ENCODE data around the gene GRAMD1B. TPM values are rescaled to one million over a fixed set of nuclear protein-coding genes. Genes with fewer than 3 reads are reported as not detected.

Gene GRAMD1B
- total and polyA plus RNA-seq, 8 donors = 3.3 to 7.4 (median 4.8) TPM

DNA sequence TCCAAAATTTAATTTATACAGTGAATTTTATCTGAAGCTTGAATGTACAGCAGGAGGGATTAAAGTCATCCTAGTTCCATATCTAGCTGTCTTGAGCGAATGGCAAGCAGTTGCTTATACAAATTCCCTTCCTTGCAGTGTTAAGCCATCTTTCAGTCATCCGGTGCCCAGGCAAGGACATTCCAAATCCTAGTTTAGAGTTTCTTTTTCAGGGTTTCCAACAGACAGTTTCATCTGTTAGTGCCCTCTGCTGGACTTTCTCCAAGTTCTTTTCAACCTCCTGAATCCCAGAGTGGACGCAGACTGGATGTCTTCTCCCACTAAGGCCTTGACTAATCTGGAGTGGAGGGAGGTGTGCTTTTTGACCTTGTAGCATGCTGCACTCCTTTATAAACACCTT lies 45.4 kb downstream of the GRAMD1B start:
- Histone ChIP-seq H3K4me1 (peaks cover 0 to 39% of the 10 kb centered on the region in 2 donors), H3K27me3 (no peaks in the 10 kb centered on the region), H3K9me3 (no peaks in the 10 kb centered on the region), H3K36me3 (no peaks in the 10 kb centered on the region), H3K4me3 (no peak overlapping the region), H3K27ac (no peak overlapping the region)
- intact Hi-C loops (cut with DNase I) = loop anchor here in 1 of 2 donors (5.0 kb wide), 1 partner anchor 63 kb away; no protein-coding TSS in a partner anchor
- TF ChIP-seq, protein P1, sequence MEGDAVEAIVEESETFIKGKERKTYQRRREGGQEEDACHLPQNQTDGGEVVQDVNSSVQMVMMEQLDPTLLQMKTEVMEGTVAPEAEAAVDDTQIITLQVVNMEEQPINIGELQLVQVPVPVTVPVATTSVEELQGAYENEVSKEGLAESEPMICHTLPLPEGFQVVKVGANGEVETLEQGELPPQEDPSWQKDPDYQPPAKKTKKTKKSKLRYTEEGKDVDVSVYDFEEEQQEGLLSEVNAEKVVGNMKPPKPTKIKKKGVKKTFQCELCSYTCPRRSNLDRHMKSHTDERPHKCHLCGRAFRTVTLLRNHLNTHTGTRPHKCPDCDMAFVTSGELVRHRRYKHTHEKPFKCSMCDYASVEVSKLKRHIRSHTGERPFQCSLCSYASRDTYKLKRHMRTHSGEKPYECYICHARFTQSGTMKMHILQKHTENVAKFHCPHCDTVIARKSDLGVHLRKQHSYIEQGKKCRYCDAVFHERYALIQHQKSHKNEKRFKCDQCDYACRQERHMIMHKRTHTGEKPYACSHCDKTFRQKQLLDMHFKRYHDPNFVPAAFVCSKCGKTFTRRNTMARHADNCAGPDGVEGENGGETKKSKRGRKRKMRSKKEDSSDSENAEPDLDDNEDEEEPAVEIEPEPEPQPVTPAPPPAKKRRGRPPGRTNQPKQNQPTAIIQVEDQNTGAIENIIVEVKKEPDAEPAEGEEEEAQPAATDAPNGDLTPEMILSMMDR (IDR thresholded peaks at IDR 0.05) = no peak
- ATAC-seq = no peak
- no peak for DNase-seq

- Histone ChIP-seq H3K4me3 (no peak overlapping the region), H3K27me3 (no peaks in the 10 kb centered on the region), H3K36me3 (no peaks in the 10 kb centered on the region), H3K9me3 (no peaks in the 10 kb centered on the region), H3K27ac (no peak overlapping the region), H3K4me1 (peaks cover 0 to 41% of the 10 kb centered on the region in 2 donors)
- ATAC-seq (no peak), DNase-seq (no peak)
- intact Hi-C loops (cut with DNase I) = loop anchor here in 1 of 2 donors (5.0 kb wide), 1 partner anchor 65 kb away; no protein-coding TSS in a partner anchor
- TF ChIP-seq, protein P1 (IDR thresholded peaks at IDR 0.05) = no peak
These were observed 47.3 kb downstream of the GRAMD1B start for GRCh38 chr11:123477205-123477907.

- TF ChIP-seq, protein P1 (IDR thresholded peaks at IDR 0.05) = peak; percentile 47 to 53
- ATAC-seq = peak; percentile 88
These were observed 48.4 kb downstream of the GRAMD1B start for GRCh38 chr11:123478352-123478987.

DNA sequence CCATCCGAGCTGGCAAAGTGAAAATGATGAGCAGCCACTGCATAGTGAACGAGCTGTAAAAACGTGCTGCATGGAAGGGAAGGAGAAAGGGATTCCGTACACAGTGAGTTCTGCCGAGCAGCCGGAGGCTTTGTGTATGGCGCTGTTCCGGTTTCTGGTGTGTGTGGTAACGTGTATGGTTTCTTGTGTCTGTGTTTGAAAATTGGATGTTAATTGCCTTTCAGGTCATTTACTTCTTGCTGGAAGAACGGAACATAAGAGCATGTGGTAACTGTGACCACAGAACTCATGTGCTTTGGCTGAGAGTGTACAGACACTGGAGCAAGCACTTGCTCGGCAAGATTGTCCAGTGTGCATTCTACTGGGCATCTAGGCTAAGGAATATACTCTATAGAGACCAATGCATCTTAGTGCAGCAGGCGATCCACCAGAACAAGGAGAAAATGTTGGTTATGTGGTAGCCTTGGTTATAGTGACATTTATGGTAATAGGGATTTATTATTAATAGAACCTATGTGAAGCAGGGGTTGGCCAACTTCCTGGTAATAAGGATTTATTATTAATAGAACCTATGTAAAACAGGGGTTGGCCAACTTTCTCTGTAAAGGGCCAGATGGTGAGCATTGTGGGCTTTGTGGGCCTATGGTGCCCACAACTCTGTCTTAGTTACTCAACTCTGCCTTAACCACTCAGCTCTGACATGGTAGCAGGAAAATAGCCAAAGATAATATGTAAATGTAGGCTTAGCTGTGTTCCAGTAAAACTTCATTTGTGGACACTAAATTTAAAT lies 49.2 kb downstream of the GRAMD1B start:
- TF ChIP-seq, protein P1 (IDR thresholded peaks at IDR 0.05) = no peak
- Histone ChIP-seq H3K9me3 (no peaks in the 10 kb centered on the region), H3K27me3 (no peaks in the 10 kb centered on the region), H3K4me3 (no peak overlapping the region), H3K4me1 (peaks cover 0 to 36% of the 10 kb centered on the region in 2 donors), H3K27ac (peak overlapping the region in 1 of 2 donors; percentile 55), H3K36me3 (no peaks in the 10 kb centered on the region)
- ATAC-seq (peak; percentile 42), DNase-seq (no peak)
- intact Hi-C loops (cut with DNase I) = loop anchor here in 1 of 2 donors (5.0 kb wide), 1 partner anchor 67 kb away; no protein-coding TSS in a partner anchor

More at GRCh38 chr11:123478352-123478987, 48.4 kb downstream of the GRAMD1B start:
- DNase-seq = peak in 3 of 4 donors; percentile 43 to 78 (median 66)
- no peak overlapping the region for H3K4me3 ChIP-seq
- no peaks in the 10 kb centered on the region for H3K36me3 ChIP-seq
- H3K27me3 ChIP-seq = no peaks in the 10 kb centered on the region
- H3K9me3 ChIP-seq = no peaks in the 10 kb centered on the region
- H3K27ac ChIP-seq = peak overlapping the region in 1 of 2 donors; percentile 55
- intact Hi-C loops (cut with DNase I) = loop anchor here in 1 of 2 donors (5.0 kb wide), 1 partner anchor 66 kb away; no protein-coding TSS in a partner anchor
- peaks cover 0 to 41% of the 10 kb centered on the region in 2 donors for H3K4me1 ChIP-seq

All from left lung (tissue), 10 donors.